Esophagus squamous epithelium (tissue), 4 donors: ENCODE measurements around the gene TTC28.

Experiments
- CTCF ChIP-seq, 6 experiments: fragments of 450-650 bp in 4 of 6; fragments of 200-600 bp in 2 of 6; sonication (generic) in 2 of 6; IDR thresholded peaks; one replicate each; pipeline ENCODE4 v1.5.1; 2016 to 2019; ENCODE audit warnings: antibody characterized with exemption in 6 of 6, mild to moderate bottlenecking in 4 of 6, moderate library complexity in 4 of 6
- POLR2A ChIP-seq, 4 donors: fragments of 450-650 bp; IDR thresholded peaks; one replicate each; pipeline ENCODE4 v1.6.1; 2017; ENCODE audit warnings: antibody characterized with exemption in 4 of 4, mild to moderate bottlenecking in 4 of 4, moderate library complexity in 3 of 4

GRCh38 chr22:28103596-28103995 lies 576.0 kb downstream of the TTC28 start:
- TF ChIP-seq POLR2A (IDR thresholded peaks at IDR 0.05) (no peak), CTCF (IDR thresholded peaks at IDR 0.05) (no peak)
